Brain pericyte (primary cell): Measurements from ENCODE around the gene SLC40A1.

Experiments
- DNase-seq: peaks from one replicate; pipeline ENCODE4 v3.0.0-alpha.2; 2012; ENCODE audit warnings: low read depth, low spot score

The SLC40A1 gene

GRCh38 chr2:189514104-189514503 is 66.5 kb downstream of the SLC40A1 start:
- DNase-seq: no peak

DNA sequence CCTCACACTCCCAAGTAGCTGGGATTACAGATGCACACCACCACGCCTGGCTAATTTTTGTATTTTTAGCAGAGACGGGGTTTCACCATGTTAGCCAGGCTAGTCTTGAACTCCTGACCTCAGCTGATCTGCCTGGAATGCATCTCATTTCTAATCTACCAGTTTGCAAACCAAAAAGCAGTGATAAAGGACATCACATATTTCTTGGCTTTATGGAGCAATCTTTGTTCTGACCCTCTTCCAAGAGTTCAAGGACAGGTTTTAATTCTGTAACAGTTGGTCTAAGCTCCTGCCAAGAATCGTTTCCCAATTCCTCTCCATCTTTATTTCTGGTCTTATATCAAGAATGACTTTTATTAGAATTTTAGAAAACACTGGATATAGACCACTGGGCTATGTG is 67.7 kb downstream of the SLC40A1 start:
- DNase-seq: no peak

GRCh38 chr2:189511960-189512319 is 68.6 kb downstream of the SLC40A1 start:
- DNase-seq: no peak

GRCh38 chr2:189511210-189511959 is 69.2 kb downstream of the SLC40A1 start:
- DNase-seq: no peak
